Stimulated activated naive CD4-positive, alpha-beta T cell treated with Interleukin-2 at 50 U/mL for 16 hours (primary cell): ENCODE results near the gene ADRA1B.
"Not testable (repeated sequence)": the region's sequence is repeated elsewhere in the genome, so short reads cannot be mapped to it uniquely, and the experiment has no call there.

Experiments
- DNase-seq: peaks from one replicate; lab custom pipeline; 2025; lab: John Stamatoyannopoulos, UW

ADRA1B gene

DNA sequence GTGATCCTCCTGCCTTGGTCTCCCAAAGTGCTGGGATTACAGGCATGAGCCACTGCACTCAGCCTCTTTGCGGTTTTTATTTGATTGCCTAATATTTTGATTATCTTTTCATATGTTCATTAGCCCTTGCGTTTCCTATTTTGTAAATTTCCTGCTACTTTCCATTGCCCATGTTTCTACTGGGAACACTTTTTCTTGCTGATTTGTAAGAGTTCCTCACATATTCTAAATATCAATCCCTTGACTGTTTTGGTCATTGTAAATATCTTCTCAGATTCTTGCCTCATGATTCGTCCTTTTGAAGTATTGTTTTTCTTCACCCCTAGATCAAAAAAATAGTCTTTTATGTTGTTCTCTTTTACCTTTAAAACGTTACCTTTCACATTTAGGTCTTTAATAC lies 54.8 kb downstream of the ADRA1B start:
- no peak for DNase-seq

DNA sequence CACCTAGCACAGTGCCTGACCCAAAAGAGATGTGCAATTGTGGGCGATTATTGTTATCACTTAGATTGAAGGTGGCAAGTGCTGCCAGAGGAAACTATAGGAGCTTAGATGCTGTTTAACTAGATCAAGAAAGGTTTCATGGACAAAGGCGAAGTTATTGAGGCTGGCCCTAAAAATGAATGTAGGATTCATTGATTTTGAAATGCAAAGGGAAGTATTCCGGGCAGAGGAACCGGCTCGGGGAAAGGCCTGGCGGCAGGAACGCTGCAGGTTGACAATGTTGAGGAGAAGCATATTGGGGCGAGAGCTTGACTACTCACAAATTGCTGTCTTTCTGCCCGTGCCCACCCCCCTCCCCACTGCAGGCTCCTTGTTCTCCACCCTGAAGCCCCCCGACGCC lies 55.2 kb downstream of the ADRA1B start:
- no peak for DNase-seq

DNA sequence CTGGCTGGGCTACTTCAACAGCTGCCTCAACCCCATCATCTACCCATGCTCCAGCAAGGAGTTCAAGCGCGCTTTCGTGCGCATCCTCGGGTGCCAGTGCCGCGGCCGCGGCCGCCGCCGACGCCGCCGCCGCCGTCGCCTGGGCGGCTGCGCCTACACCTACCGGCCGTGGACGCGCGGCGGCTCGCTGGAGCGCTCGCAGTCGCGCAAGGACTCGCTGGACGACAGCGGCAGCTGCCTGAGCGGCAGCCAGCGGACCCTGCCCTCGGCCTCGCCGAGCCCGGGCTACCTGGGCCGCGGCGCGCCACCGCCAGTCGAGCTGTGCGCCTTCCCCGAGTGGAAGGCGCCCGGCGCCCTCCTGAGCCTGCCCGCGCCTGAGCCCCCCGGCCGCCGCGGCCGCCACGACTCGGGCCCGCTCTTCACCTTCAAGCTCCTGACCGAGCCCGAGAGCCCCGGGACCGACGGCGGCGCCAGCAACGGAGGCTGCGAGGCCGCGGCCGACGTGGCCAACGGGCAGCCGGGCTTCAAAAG lies 55.7 kb downstream of the ADRA1B start:
- no peak for DNase-seq

DNA sequence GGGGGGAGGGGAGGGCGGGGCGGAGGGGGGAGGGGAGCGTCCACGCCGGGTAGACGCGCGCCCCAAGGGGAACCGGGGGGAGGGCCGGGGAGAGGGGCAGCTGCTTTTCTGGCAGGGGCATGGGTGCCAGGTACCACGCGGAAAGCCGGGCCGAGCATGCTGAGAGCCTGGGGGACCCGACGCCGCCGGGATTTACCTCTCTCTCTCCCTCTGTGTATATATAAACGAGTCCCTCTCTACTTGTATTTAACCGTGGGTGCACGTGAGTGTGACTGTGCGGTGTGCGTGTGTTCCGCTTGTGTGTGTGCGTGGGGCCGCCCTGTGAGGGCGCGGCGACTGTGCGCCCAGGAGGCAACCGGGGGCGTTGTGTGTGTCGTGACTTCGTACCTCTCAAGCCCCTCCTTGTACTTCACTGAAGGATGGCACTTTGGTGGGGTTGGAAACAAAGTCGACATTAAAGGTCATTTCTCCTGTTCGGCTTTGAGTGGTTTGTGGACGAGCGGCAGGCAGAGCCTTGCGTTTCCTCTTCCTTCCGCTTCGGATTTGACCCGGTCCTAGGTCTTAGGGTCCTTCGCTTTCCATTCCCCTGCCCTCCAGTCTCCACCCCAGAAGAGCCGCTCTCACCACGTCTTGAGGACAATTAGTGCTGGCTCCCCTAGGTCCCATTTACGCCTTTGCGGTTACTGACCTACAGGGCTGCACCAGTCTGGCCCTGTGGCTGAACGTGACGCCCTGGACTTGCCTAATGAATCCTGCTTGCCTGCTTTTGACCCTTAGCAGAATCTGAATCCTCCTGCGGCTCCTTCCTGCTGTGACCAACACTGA lies 56.5 kb downstream of the ADRA1B start:
- DNase-seq, result no peak

DNA sequence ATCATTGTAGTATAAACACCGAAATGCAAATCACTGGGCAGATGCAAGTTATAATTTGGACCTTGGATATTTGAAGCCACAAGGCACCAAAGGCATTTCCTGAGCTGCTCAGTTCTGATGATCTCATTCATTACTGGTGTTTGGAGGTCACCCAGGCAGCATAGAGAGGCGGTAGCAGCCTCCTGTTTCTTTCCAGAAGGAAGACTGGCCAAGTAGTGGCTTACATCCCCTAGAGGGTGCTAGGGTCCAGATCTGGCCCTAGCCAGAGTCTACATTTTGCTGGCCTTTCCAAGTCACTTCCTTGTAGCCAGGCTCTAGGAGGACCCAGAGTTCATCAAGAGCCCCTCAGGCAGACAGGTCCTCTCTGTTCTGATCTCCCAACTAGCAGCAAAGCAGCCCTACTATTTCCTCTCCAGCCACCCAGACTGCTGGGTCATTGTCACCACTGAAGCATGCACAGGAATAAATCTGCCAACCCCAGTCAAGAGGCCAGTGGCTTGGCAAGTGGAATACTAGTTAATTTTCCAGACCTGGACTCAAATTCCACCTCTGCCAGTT lies 59.3 kb downstream of the ADRA1B start:
- DNase-seq, result no peak

DNA sequence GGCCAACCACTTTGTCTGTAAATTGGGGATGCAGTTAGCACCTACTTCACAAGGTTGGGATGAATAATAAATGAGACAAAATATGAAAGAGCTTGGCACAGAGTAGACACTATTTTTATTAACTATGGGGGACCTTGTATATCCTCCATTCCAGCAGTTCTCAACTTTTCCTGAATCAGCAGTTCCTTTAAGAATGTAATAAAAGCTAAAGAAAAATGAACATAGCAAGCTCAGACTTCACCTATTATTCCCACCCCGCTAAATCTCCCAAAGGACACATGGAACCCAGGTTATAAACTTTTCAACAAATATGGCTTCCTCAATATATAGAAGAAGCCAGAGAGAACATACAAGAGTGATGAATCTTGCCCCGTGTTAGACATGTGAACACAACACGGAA lies 60.6 kb downstream of the ADRA1B start:
- DNase-seq, result no peak

DNA sequence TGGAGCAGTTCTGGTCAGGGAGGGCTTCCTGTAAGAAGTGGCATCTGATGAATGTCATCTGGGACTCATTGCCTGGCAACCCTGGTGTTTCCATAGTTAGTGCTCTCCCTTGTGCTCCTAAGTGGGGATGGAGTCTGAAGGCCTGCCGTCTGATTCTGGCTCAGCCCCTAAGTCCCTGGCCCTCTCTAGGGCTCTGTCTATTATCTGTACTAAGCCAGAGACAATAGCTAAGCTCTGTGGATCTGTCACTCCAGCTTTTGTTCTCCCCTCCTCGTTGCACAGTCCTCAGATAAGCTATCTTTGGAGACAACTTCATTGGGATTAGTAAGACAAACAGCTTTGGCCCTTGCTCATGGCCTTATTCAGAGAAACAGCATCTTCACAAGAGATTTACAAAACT lies 62.1 kb downstream of the ADRA1B start:
- no peak for DNase-seq

DNA sequence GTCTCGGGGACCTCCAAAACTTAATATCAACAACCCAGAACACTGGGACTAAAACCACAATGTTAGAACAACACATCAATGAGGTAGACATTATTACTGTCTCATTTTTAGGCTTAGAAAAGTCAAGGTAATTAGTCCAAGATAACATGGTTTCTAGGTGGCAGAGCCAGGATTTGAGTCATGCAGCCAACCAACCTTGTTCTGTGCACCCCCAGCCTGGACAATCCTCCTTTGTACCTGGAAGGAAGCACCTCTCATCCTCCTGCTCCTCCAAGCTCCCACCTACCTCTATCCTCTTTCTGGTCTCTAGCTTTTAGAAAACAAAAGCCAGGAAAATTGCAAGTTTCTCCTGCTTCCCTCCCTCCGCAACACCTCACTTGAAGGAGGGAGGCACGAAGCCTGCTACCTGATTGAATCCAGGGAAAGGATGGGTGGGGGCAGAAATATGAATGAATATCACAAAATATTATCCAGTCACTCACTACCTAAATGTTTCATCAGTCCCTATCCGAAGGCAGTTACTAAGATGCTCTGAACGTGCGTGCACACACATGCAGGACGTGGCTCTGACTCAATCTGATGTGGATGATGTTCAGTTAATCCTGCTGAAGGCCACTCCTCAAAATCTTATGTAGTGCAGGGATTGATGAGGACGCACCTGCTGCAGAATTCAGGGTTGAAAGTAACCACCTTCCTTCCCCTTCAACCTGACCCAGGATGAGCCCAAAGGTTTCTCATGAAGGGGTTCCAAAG lies 66.3 kb downstream of the ADRA1B start:
- no peak for DNase-seq

DNA sequence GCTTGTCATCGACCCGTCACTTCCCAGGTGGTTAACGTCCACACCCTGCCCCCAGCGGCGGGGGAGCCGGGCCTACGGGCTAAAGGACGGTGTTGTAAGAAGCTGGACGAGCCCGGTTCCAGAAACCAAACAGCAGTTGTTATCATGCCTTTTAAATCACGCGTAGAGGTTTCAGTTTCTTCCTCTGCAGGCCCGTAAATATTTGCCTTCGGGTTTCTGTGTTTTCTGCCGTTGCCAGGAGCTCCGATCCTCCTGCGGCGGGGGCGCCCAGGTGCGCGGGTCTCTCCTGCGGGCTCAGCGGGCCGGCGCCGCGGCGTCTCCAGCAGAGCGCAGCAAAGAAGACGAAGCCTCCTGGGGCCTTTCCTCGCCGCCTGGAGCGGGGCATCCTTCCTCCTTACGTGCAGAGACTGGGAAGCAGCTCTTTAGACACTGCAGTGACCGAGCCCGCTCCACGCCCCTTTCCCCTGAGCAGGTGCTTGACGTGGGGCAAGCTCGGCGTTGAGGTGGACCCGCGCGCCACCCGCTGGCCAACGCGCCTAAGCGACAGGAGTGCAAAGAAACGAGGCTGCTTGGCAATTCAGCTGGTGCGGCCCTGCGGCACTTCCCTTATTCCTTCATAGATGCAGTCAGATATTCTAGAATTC lies 70.9 kb downstream of the ADRA1B start:
- DNase-seq, result peak; percentile 68

DNA sequence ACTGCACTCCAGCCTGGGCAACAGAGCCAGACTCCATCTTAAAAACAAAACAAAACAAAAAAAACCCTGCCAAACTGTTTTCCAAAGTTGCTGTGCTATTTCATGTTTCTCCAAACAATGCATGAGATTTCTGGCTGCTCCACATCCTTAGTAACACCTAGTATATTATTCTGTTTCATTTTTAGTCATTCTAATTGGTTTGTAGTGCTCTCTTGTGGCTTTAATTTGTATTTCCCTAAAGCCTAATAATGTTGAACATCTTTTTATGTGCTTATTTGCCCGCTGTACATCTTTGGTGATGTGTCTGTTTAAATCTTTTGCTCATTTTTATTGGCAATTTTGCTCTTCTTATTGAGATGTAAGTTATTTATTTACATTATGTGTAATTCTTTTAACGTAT lies 74.2 kb downstream of the ADRA1B start:
- no peak for DNase-seq

DNA sequence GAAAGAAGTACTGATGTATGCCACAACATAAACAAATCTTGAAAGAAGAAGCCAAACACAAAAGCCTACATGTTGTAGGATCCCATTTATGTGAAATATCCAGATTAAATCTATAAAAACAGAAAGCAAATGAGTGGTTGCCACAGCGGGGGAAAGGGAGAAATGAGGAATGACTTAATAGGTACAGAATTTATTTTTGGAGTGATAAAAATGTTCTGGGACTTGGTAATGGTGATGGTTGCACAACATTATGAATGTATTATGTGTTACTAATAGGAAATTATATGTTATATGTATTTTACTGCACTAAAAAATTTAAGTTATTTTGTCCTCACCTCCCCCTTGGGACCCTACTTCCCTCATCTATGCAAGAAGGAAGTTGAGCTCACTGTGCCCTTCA lies 76.3 kb downstream of the ADRA1B start:
- no peak for DNase-seq

DNA sequence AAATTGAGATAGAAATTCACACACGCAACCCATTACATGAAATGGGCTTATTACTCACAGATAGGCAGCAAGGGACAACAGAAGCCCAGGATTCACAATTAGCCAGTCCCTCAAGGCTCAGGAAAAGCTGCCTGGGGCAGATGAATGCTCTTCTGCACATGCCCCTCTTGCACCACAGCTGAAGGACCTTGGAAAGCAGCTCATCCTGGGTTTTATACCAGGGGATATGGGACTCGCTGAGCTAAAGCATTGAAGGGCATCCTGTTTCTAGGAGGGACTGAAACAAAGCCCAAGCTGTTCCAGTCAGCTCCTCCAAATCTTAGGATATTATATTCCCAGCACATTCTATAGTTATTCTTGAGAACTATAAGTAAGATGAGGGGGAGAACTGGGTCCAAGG lies 76.9 kb downstream of the ADRA1B start:
- no peak for DNase-seq

DNA sequence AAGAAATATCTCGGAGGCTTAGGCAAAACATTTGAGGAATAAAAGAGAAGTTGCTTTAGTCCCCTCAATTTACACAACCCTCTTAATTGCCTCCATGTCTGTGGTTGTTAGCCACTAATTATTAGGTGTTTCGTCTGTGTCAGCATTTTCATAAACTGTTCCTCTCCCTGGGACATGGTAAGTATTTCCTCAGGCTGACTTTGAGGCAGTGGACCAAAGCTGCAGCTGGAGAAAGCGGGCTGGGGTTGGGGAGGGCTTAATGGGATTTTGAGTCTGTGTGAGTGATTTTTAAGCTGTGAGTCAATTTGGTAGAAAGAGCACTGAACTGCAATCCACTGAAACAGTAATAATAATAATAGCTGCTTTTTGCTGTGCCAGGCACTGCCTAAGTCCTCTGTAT lies 79.6 kb downstream of the ADRA1B start:
- no peak for DNase-seq

DNA sequence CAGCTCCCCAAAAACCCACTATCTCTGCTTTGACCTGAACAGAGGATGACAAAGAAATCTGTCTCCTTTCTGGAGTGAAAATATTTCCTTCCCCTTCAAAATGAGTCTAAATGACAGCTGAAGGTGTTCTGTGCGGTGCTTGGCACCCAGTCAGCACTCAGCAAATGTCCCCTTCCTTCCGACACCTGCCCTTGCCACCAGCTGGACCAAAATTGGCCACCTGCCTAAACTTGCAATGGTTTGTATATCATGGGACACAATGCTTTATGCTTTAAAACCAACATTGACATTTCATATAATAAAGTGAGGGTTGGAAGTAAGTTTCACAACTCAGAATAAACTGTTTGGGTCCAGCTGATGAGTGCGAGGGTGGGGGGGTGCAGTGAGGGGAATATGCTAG lies 85.2 kb downstream of the ADRA1B start:
- no peak for DNase-seq

DNA sequence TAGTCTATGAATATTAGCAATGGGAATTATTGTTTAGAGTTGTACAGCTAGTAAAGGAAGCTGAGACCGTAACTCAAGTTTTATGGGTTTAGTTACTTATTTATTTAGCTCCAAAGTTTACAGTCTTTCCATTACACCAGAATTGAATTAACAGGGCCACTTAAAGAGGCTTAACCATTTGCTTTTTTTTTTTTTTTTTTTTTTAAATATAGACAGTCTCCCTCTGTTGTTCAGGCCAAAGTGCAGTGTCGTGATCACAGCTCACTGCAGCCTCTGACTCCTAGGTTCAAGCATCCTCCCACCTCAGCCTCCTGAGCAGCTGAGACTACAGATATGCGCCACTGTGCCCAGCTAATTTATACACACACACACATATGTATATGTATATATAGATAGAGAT lies 91.2 kb downstream of the ADRA1B start:
- DNase-seq, result no peak

DNA sequence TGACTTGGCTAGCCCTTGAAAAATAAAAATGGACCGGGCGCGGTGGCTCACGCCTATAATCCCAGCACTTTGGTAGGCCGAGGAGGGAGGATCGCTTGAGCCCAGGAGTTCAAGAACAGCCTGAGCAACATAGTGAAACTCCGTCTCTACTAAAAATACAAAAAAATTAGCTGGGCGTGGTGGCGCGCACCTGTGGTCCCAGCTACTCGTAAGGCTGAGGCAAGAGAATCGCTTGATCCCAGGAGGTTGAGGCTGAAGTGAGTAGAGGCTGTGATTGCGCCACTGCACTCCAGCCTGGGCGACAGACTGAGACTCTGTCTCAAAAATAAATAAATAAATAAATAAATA lies 92.2 kb downstream of the ADRA1B start:
- not testable (repeated sequence) for DNase-seq

DNA sequence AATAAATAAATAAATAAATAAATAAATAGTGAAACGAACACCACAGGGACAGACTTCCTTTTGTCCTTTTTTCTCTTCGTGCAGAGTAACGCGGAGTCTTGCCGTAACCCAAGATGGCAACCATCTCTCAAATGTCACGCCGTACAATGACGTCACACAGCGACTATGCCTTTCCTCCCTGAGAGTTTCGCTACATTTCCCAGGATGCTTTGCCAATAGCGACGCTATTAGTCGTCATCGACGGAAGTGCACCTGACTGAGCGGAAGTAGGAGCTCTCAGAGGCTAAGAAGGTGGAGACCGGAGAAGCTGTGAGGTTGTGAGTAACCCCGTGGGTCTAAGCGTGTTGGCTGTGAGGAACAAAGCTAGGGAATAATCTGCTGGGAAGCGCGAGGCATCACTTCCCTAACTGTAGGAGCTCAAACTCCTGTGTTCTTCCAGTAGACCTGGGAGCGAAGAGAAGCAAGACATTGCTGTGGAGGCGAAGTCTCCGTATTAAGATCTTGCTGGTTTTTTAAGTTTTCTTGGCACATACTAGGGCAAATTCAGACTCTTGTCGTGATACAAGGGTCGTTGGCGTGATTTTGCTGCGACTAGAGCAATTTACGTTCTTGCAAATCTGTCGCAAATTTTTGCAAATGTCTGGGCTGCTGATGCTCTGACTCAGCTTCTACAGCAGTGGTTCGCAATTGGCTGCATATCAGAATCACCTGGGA lies 92.8 kb downstream of the ADRA1B start, which contains the start of gene TTC1:
Gene TTC1, plus strand, starts transcription at position 263 of the 714 bp plus-strand sequence. CDS start 1,390 bp downstream, outside the sequence.
- peak; percentile 91 for DNase-seq

DNA sequence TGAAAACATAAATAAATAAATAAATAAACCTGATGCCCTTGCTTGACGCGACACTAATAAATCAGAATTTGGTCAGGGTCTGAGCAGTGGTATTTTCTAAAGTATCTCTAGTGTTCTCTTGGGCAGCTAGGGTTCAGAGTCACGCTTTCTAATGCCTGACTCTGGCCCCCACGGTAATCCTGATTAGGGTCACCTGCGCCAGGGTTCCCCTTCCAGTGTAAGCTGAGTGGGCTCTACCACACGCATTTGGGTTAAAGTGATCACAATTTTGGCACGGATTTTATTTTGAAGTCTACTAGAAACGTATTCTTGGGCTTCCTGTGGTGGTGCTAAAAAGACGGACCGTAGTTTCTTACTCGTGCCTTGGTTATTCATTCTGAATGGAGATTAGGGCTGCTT lies 93.3 kb downstream of the ADRA1B start:
- no peak for DNase-seq

DNA sequence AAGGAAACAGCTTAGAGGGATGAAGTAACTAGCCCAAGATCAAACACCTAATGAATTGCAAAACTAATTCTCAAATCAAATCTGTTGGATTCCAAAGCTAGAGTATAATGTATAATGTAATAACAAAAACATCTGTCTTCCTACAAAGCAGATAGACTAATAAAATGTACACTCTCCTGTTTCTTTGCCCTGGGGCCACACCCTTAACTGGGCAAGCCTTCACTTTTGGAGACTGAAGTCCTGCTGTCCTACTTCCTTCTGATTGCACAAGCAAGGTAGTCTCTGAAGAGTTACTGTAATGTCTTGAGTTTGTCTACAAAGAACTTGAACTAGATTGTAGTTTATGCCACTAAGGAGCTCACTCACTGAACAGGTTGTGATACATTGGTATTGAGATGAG lies 95.2 kb downstream of the ADRA1B start:
- DNase-seq, result no peak

DNA sequence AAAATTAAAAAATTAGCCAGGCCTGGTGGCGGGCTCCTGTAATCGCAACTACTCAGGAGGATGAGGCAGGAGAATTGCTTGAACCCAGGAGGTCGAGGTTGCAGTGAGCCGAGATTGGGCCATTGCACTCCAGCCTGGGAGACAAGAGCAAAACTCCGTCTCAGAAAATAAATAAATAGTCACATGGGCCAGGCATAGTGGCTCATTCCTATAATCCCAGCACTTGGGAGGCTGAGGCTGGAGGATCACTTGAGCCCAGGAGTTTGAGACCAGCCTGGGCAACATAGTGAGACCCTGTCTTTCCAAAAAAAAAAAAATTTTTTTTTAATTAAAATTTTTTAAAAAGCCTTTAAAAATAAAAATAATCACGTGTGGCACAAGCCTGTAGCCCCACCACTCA lies 97.9 kb downstream of the ADRA1B start:
- not testable (repeated sequence) for DNase-seq

DNA sequence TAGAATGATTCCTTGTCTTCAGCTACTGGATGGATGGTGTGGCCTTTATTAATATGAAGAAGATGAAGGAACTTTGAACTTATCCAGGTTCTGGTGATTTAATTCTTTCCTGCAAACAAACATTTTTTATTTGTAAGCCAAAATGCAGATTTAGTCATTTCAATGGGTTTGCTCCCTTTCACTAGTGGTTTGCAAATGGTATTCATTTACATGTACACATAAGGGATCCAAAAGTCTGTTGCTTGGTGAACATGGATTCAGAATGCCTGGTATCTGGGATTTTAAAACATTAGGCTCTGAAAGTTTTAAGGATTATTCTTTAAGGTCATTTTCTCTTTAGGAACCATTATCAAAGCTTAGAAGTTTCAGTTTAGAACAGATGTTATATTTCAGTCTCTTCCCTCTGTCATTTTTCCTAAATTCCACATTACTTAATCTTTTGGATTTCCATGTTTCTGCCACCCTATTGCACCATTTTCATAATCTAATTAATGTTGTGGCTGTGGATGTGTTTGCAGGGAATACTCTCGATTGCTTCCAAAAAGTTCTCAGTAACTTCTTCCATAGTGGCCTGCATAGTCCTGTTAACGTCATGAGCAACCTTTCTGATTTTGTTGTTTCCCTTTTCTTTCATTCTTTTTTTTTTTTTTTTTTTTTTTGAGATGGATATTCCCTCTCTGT lies 102.8 kb downstream of the ADRA1B start:
- DNase-seq, result no peak
